Left forelimb (tissue), 1 donor: Measurements from ENCODE around the gene SYMPK.
"Not testable (repeated sequence)": the region's sequence is repeated elsewhere in the genome, so short reads cannot be mapped to it uniquely, and the experiment has no call there.

Experiments used
- DNase-seq: peaks from one replicate; pipeline ENCODE4 v3.0.0-alpha.2; 2018; ENCODE audit warnings: low spot score

The SYMPK gene

GRCh38 chr19:45804140-45804958 is 58.6 kb downstream of the SYMPK start:
- no peak for DNase-seq

DNA sequence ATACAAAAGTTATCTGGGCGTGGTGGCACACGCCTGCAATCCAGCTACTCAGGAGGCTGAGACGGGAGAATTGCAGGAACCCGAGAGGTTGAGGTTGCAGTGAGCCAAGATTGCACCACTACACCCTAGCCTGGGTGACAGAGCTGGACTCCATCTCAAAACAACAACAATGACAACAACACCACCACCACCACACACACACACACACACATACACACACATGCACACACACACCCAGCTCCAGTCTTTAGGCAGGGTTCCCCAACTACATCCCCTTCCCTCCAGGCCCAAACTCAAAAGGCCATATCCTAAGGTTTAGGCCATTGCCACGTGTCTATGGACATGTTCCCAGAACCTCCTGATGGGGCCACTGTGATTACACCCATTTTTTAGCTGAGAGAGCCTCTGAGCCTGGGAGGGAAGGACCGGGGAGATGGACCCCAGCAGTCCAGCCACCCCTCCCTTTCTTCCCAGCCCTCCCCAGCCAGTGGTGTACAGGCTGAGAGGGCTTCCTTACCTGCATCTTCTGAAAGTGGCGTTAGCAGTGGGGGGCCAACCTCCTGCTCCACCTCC is 61.3 kb downstream of the SYMPK start:
- DNase-seq: no peak

DNA sequence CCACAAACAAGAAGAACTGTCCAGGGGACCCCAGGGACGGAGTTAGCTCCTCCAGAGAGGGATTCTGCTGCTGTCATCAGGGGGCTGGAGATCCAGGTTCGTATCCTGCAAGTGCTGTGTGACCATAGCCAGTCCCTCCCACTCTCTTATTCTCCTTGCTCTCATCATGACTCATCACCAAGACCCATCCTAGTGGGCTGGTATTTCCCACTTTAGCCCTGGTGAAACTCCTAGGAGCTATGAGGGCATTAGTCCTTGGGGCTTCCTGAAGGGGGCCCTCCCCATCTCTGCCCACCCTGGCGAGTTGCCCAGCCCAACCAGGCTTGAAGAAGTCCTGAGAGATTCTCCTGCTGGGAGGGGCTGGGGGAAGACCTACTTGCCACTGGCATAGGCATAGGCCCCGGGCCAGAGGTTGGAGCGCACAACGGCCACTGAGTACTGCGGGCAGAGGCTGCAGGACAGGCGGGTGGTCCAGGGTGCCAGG is 62.8 kb downstream of the SYMPK start:
- DNase-seq: no peak

GRCh38 chr19:45799541-45799940 is 63.4 kb downstream of the SYMPK start:
- not testable (repeated sequence) for DNase-seq

GRCh38 chr19:45798995-45799517 is 63.9 kb downstream of the SYMPK start:
- peak; percentile 80 for DNase-seq

DNA sequence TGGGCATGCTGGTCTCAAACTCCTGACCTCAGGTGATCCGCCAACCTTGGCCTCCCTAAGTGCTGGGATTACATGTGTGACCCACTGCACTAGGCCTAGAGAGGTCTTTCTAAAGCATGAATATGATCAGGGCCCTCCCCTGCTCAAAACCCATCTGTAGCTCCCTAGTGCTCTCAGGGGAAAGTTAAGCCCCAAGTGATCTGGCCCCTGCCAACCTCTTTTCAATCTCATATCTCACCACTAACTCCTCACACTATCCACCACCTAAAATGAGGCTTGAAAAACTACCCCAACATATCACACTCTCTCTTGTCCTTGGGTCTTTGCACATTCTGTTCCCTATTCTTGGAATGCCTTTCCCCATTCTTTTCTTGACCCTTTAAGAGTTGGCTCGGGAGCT is 68.3 kb downstream of the SYMPK start:
- DNase-seq: no peak

GRCh38 chr19:45793876-45794275 is 69.1 kb downstream of the SYMPK start:
- DNase-seq: no peak

DNA sequence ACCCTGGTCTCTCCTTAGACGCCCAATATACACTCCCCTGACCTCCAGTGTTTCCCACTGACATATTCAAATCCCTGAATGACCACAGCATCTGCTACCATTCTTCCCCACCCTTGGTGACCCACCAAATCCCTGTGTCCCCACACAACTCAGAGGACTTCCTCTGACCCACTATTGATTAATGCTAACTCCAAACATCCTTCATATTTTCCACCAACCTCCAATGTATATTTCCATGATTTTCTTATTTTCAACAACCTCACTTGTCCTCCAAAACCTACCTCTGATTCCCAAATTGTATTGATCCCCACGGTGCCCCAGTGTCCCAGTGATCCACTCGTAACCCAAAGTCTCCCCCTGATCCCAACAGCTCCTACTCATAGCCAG is 69.8 kb downstream of the SYMPK start:
- DNase-seq: no peak

DNA sequence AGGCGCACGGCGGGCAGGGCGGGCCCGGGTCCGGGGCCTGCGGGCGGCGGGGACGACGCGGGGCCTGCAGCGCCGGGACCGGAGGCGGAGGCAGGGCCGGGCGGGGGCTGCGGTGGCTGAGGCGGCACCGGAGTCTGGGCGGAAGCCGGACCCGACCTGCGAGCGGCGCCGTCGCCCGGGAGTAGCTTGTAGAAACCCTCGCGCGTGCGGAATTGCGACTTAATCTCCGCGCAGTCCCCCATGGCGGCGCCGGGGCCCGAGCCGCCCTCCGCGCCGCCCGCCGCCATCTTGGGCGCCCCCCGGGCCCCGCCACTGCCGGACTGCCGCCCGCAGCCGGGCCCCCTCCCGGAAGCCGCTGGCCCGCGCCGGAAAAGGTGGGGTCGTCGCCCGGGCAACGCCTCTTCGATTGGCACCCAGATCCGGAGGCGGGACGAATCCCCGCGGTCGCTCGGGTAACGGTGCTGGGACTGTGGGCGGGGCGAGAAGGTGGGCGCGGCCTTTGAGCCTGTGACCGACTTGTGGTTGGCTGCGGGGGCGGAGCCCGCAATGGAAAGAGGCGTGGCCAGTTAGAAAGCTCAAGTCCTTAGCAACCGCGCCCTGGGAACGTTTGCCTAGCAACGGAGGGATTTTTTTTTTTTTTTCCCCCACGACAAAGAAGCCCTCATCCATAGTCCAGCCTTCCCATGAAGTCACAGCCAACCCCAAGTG is 70.3 kb downstream of the SYMPK start, which contains the start of gene DMWD:
TSS of gene DMWD (minus strand) at position 376 of the 708 bp plus-strand sequence. CDS start at position 287, 89 bp downstream.
- peak; percentile 100 for DNase-seq

- DNase-seq: no peak
Observed at GRCh38 chr19:45791744-45792469, 71.0 kb downstream of the SYMPK start.

DNA sequence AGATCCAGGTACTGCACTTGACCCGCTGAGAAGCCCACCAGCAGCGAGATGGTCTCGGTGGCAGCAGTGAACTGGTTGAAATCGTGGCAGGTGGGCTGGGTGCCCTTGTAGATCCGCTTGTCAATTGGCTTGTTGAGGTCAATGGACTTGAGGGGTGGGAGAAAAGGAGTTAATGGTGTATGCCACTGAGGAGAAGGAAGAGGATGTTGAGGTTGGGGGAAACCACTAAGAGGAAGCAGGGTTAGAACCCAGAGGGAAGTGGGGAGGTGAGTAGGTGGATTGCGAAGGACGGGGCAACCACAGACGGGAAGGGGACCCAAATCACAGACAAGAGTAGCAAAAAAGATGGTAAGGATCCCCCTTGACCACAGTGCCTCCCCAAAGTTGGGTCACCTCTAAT is 72.0 kb downstream of the SYMPK start:
- DNase-seq: no peak

- no peak for DNase-seq
Observed at GRCh38 chr19:45789035-45789786, 73.7 kb downstream of the SYMPK start.

- no peak for DNase-seq
Observed at GRCh38 chr19:45786533-45786894, 76.4 kb downstream of the SYMPK start.

DNA sequence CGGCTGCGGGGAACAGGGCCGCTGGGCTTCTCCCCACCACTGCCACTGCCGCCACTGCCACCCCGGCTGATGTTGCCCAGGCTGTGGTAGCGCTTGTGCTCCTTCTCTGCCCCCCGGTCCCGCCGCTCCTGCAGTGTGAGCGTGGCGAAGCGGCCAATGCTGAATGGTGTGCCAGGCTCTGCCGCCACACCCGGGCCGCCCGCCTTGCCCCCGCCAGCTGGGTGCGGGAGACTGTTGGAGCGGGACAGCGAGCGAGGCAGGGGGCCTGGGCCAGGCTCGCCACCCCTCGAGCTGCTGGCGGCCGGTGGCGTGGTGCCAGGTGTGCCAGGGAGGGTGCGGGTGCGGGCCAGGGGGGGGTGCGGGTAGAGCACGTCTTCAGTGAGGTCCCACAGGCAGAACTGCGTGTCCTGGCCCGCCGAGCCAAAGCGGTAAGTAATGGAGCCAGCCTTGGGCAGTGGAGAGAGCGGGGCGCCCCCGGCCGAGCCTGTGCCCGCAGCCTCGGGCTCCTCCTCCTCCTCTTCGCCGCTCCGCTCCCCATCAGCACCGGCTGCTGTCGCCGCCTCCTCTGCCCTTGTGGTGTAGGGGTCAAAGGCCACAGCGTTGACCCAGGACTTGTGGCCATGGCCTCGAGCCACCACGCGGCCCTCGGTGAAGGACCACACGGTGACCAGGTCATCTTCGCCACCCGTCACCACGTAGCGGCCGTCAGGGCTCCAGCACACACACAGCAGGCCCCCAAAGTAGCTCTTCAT is 77.0 kb downstream of the SYMPK start:
- DNase-seq: peak; percentile 63

DNA sequence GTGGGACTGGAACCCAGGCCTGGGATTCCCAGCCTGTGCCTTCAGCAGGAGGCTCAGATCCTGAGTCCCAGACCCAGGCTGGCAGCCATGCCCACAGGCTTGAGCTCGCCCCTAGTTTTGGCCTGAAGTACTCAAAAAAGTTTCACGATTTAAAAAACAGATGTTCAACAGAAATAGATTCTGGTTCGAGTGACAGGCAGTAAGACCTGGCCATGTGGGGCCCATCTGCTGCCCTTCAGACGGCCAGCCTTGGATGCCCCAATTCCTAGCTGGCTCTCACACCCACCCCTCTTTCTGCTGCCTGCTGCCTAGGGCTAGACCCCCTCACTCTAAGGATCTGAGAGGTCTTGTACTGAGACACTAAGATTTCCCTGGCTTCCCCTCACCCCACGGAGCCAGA is 77.8 kb downstream of the SYMPK start:
- no peak for DNase-seq

- DNase-seq: no peak
Observed at GRCh38 chr19:45784096-45784495, 78.9 kb downstream of the SYMPK start.

- DNase-seq: peak; percentile 79
Observed at GRCh38 chr19:45782820-45783785, 79.8 kb downstream of the SYMPK start.

GRCh38 chr19:45782162-45782691 is 80.7 kb downstream of the SYMPK start, which contains the start of gene DMPK:
DMPK (minus strand) TSS chr19:45782490; CDS start chr19:45782352, 138 bp downstream.
- DNase-seq: peak; percentile 73
